Activated CD8-positive, alpha-beta memory T cell treated with anti-CD3 and anti-CD28 coated beads, Interleukin-2, amount 50 U/mL, for 1 hour (primary cell): Measurements from ENCODE around the gene ROBO1.
"Not testable (repeated sequence)": the region's sequence is repeated elsewhere in the genome, so short reads cannot be mapped to it uniquely, and the experiment has no call there.

Experiments used
- DNase-seq: peaks from one replicate; pipeline ENCODE4 v3.0.0-alpha.2; 2020; ENCODE audit errors: extremely low read depth

Gene ROBO1

DNA sequence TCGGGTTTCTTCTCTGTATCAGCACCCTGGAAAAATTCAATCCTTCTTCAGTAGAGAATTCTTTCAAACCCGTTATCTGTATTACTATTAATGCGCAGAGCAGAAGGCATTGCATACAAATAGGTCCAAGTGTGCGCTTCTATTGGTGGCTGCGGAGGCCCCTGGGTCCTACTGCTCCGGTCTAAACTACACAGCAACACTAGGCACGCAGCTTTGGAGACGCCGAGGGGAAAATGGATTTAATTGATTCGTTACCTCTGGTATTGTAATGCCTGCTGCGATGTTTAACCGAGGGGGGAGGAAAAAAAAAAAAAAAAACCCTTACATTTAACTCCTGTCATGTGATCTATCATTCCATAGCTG, at the start of gene ROBO1:
Gene ROBO1, minus strand, starts transcription at position 94 of the 363 bp plus-strand sequence.
- no peak for DNase-seq

DNA sequence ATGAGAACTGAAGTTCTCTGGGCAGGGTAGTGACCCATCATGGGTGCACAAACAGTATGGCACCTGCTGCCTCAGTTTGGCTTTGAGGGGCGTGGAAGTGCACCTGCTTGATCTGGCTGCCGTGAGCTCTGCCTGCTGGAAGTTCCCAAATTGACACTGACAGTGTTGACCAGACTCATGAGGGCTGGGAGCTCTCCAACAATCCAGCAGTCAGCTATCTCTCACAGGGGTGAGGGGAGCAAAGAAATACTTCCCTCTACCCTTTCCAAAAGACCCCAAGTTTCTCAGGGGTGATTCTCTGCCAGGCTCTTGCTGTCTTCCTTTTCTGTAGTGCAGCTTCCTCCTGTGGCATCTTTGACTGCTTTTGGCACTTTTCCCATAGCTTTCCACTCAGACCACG, 49.4 kb upstream of the ROBO1 start:
- DNase-seq: no peak

DNA sequence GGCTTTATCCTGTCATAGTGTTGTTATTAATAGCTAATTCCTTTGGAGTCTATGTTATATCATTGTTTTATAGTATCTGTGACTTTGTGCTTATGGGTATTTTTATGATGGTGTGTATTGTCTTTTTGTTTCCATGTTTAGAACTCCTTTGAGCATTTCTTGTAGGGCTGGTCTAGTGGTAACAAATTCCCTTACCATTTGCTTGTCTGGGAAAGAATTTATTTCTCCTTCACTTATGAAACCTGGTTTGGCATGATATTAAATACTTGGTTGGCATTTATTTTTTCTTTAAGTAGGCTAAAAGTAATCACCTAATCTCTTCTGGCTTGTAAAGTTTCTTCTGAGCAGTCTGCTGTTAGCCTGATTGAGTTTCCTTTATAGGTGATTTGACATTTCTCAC, 47.7 kb upstream of the ROBO1 start:
- DNase-seq: no peak

DNA sequence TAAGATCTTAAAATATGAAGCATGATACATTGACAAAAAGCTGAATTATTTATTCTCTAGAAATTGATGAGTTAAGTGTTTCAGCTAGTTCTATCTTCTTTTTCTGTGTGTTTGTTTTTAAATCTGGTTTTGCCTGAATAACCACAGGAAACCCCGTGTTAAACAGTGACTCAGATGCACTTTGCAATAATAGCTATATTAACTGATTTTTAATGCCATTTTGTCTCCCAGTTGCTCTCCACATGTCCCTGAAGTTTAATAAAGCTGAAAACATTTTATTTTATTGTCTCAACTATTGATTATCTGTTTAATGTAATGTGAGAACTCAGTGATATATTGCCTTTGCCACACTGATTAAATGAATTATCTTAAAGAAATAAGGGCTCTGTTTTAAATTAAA, 42.8 kb upstream of the ROBO1 start:
- DNase-seq: no peak

DNA sequence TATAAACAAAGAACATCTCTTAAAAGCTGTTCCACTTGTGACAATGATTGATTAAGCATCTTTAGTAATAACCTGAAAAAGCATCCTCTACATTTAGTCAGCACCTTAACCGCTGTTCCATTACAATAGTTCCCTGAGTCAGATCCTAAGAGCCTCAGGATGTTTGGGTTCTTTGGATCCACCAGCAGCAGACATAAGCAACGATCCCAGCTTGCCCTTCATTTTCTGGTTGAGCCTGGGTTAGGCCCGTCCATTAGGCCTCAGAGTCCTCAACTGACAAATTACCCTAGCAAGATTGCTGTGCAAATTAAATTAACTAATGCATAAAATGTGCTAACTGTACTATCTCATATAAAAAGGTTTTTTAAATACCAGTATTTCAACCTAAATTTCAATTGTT, 42.3 kb upstream of the ROBO1 start:
- no peak for DNase-seq

DNA sequence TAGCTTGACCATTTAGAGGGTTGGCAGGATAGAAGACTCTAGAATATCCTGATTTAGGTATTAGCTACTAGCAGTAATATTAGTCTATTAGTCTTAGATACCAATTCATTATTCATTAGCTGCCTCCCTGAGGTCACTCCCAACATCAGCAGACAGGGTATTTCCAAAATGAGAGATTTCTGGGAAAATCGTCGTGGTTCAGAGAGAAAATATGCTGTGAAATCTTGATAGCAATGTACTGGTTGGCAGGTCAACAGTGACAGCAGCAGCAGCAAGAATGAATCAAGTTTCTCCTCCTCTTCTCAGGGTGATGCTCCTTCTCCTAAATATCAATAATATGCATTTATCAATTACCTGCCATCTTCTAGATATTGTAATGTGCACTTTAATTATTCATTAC, 41.3 kb upstream of the ROBO1 start:
- DNase-seq: no peak

DNA sequence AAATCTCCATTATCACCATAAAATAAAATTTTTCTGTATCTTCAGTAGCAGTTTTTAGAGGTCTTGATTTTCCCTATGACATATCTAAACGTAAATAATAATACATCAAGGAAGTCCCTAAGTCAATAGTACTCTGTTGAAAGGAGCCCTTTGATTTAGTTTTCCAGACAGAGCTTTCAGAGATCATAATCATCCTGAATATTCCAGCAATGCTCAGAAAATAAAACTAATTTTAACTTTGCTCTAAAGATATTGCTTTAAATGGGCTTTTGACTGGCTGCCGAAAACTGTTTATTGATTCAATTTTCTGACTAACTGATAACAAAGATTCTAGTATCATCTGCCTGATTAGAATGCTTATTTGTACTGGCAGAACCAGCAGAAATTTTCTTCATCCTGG, 40.7 kb upstream of the ROBO1 start:
- no peak for DNase-seq

DNA sequence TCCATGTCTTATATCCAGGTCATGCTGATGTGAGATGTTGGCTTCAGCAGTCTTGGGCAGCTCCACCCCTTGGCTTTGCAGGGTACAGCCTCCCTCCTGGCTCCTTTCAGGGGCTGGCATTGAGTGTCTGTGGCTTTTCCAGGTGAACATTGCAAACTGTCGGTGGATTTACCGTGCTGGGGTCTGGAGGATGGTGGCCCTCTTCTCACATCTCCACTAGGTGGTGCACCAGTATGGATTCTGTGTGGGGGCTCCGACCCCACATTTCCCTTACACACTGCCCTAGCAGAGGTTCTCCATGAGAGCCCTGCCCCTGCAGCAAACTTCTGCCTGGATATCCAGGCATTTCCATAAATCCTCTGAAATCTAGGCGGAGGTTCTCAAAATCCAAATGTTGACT, 22.4 kb upstream of the ROBO1 start:
- DNase-seq: not testable (repeated sequence)

DNA sequence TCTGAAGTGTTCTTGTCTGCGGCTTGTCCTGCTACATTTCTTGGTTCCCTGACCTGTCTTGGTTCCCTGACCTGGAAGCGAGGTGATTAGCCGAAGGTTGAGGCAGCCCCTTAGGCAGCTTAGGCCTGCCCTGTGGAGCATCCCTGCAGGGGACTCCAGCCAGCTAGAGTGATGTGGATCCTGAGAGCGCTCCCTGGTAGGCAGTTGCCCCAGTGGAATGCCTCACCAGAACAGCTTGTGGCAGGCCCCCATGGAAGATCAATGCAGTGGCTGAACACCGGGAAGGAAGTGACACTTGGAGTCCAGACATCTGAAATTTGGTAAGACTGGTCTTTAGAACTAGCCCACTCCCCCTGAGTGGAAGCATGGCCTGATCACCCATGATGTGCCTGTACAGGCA, 5.5 kb upstream of the ROBO1 start:
- no peak for DNase-seq

DNA sequence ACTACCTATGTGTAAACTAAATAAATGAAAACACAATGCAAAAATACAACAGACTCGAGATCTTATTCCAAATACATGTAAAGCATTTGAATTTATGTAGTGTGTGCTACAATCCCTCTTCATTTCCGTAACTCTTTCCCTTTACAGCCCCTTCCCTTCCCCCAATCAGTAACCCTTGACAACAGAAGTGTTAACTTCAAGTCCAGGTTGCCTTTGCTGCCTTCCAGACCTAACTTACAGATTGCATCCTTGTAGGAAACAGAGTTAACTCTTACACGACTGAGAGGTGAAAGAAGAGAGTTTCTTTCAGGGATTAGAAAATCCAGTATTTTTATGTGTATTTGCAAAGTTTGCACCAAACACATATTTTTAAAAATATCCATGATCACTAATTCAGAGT, 1.4 kb upstream of the ROBO1 start:
- DNase-seq: no peak

DNA sequence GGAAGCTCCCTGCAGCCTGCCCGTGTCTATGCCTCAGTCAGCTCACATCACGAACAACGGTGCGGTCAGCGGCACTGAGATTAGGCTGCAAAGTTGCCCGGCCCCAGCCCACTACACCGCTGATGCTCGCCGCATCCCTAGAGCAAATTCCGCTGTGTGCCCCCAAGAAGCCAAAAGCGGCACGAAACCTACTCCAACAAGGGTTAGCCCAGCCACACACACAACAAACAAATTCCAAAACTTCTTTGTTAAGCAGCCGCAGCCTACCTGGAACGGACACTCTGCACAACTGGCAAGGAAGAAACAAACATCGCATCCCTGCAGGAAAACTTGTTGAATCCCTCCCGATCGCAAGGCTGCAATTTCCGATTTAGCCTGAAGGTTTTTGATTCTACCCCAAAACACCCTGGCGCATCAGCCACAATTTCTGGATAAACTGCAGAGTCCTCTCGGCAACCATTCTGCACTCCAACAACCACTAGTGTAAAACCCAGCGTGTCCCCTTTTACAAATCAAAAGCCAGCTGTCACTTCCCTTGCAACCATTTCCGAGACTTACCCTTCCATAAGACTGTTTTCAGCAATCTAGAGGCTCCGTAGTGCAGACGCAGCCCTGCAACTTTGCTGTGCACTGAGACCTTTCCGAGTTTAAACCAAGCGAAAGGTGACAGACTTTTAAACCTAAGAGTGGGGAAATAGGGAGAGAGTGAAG, 449 bp downstream of the ROBO1 start:
- no peak for DNase-seq

DNA sequence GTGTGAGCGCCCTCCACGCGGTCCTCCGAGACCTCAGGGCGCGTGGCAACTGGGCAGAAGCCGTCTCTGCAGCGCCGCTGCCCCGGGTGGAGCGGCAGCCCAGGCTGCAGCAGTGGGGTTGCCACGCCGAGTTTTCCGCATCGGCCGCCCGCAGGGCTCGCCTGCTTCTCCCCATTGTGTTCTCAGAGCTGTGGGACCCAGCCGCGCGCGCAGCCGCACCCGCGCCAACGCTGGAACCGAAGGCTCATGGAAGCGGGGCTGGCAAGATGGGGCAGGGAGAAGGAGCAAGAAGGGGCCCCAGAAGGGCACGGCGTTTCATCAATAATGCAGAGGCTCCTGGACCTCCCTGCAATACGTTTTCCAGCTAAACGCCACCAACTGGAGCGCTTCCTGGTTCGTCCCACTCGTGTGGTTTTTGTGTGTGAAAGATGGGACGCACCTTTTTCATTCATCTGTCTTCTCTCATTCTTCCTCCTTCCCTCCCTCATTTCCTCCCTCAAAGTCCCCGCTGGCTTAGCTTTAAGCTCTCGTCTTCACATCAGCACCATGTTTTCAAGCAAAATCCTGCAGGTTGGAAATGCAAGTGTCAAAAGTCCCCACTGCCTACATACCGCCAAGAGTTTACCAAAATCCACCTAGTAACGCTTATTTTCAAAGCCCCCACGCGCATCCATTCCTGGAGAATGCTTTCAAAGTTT, 1.2 kb downstream of the ROBO1 start:
- no peak for DNase-seq

DNA sequence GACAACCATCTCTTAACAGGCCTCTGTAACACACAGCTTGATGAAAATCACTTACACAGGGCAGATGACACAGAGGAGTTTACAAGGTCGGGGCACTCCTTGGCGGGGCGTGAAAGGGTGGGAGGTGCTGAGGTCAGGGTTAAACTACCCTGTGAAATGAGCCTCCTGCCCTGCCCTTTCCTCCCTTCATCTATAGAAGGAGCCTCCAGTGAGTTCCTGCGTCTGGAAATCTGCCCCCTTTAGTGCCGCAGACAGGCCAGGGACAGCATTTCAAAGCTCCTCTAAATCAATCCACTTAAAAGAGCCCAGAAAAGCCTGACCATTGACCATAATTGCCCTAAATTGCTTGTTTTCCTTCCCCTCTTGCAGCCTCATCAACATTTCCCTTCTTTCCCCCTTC, 1.9 kb downstream of the ROBO1 start:
- DNase-seq: no peak

DNA sequence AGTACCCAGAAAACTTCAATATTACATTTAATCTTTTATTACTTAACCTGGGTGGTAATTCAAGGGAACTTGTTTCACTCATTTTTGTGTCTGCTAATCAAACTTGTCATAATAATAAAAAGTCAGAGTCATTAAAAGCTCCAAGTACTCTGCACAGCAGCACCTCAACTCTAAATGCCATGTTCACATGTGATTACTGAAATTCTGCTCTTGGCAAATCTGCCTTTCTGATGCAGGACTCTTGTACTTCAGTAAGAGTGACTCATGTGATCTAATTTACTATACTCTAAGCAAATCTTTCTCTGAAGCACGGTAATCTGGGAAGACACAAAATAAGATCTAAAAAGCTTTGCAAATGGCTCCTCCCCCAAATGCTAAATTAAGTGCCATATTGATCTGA, 6.4 kb downstream of the ROBO1 start:
- DNase-seq: no peak

DNA sequence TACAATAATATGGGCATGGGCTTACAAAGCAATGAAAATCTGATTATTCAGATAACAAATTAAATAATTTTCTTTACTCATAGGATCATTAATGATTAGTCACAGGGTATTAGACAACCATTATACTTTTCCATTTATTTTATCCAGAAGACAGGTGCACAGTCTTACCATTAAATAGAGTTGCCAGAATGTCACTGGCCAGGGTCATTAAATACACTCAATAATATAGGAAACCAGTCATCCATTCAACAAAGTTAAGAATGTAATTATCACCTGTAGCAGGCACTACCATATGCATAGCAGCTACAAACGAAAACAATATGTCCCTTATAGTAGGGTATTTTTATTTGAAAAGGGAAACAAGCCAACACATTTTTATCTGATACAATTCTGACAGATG, 16.1 kb downstream of the ROBO1 start:
- no peak for DNase-seq

DNA sequence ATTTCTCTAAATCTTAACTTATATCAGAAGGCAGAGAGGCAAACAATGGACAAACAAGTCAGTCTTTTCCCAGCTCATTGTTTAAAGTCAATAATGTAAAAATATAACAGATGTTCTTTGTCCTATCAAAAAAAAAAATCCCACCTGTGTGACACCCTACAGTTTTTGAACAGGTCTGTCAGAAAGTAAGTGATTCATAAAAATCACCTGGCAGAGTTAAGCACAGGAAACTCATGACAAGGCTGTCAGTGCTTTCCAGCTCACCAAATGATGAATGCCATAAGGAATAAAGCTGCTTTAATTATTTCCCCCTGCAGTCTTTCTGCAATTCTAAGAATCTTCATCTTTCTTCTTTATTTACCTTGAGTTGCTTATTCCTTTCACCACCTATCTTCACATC, 30.3 kb downstream of the ROBO1 start:
- DNase-seq: no peak

DNA sequence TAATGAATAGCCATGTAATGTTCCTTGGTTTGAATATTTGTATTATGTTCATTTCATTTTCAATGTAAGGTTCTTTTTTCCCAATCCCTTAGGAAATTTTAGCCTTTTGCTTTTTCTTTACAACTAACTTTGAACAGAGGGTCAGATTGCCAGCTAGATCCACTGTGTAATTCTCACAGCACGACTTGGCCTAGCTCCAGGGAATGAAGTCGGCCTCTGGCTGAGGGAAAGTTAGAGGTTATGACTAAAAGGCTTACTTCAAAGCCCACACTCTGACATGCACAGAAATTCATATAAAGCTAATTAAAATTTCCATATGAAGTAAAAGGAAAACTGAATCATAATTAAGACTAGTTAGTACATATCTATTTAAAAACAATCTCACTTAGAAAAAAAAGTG, 38.7 kb downstream of the ROBO1 start:
- DNase-seq: no peak

DNA sequence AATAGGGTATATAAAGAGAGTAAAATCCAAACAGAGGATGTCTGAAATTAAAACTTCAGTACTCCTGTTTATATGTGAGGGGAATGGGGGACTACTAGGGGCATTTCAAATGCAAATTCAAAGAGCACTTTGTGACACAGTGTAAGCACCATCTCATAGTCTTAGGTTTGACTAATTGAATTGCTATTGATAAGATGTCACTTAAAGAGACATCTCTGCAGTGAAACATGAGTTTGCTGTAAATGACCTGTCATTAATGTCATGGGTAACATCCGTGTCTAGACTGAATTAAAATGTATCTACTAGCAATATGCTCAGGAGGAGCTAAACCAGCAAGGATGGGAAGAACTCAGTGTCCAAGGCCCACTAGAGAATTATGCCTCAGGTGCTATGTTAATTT, 41.0 kb downstream of the ROBO1 start:
- no peak for DNase-seq

DNA sequence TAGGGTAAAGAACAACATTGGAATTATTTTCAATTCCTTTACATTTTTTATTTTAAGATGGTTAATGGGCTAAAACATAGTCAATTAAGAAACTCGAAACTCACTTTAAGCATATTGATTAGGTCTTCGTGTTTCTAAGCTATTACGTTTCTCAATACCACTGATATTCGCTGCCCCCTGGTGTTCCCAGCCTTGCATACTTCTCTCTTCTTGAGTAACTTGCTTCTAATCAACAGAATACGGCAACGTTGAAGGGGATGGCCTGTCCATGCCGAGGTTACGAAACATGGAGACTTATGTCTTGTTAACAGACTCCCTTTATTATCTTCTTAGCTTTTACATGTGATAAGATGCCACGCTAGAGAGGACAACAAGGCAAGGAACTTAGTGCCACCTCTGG, 43.6 kb downstream of the ROBO1 start:
- no peak for DNase-seq

DNA sequence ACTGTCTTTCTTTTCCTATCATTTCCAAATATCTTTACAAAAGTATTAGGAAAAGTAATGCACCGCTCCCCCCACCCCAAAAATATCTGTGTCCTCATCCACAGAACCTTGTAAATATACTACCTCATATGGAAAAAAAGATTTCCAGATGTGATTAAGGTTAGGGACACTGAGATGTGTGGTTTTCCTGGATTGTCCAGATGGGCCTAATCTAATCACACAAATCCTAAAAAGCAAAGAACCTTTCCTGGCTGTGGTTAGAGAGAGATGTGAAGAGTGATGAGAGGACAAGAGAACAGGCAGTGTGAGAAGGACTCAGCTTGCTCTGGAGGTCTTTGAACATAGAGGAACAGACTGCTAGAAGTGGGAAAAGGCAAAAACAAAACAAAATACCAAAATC, 77.7 kb downstream of the ROBO1 start:
- DNase-seq: no peak

DNA sequence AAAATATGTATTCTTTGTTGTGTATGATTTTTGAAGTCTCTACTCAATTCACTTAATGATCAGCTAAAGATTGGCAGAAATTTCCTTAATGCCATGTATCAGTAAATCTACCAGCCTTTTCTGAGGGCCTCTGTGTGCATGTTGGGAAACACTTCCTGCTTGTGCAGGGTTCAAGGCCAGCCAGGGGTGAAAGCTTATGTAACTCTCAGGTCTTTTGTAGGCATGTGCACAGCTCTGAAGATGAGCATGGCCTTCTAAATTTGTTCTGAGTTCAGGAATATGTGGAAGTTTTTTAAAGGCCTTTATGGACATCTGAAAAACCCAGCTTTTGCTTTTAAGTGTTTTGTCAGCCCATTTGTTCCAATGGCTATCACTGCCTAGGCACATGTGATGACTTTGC, 82.7 kb downstream of the ROBO1 start:
- DNase-seq: no peak

DNA sequence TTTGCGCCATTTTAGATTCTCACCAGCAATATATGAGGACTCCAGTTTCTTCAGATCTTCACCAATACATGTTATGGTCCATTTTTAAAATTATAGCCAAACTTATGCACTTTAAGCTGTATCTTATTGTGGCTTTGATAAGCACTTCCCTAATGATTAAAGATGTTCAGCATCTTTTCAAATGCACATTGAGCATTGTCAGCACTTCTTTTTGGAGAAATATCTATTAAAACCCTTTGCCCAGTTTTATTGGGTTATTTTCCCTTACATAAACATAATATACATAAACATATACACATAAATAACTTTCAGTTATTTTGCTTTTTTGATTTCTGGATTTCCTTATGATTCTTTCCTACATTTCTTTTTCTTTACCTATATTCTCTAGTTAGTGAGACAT, 83.8 kb downstream of the ROBO1 start:
- DNase-seq: no peak

DNA sequence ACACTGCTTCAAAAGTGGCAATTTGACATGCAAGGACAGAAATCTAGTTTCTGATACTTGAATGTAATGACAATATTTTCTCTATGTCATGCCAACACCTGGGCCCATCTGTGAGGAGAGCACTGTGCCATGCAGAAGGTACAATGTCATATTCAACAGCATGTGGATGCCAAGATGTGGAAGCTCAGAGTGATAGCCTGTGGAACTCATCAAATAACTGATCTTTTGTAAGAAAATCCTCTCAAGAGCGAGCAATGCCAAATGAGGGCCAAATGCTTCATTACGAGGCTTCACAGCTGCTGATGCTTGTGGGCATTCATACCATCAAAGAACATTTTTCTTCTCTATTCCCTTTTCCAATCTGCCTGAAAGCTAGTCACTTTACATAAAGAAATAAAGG, 95.1 kb downstream of the ROBO1 start:
- no peak for DNase-seq

DNA sequence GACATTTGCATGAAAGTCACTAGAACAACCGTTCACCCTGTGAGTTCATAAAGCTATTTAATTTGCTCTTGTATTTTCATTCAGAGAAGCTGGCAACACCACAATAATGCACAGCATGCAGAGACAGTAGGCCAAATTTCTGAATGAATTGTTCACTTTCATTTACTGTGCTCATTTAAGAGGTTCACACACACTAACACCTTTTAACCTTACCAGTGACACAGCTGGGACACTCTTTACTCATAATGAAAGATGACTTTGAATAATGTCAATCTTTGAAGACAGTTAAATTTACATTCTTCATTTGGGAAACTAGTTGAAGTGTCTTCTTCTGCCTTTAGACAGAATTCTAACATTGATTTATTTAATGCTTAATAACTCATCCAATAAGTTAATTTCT, 95.7 kb downstream of the ROBO1 start:
- no peak for DNase-seq
